Panc1 (cell line): ENCODE results near the gene NKG7.

Experiments
- CTCF ChIP-seq: fragments of 450-650 bp; IDR thresholded peaks from 2 replicates; pipeline ENCODE4 v1.5.1; 2017; ENCODE audit warnings: mild to moderate bottlenecking
- POLR2AphosphoS5 ChIP-seq: IDR thresholded peaks from 2 replicates; pipeline ENCODE4 v1.6.1; 2012; ENCODE audit warnings: mild to moderate bottlenecking, low read depth, low read length, moderate library complexity
- REST ChIP-seq, 2 experiments: IDR thresholded peaks; 2 replicates each; pipeline ENCODE4 v1.6.1; 2011 to 2012; ENCODE audit warnings: low read depth in 2 of 2, control low read depth in 1 of 2, low read length in 1 of 2, mild to moderate bottlenecking in 1 of 2, moderate library complexity in 1 of 2; ENCODE audit not compliant: insufficient read depth in 1 of 2
- SIN3A ChIP-seq: IDR thresholded peaks from 2 replicates; pipeline ENCODE4 v1.6.1; 2012; ENCODE audit warnings: low read depth, mild to moderate bottlenecking, low read length, moderate library complexity, borderline replicate concordance; ENCODE audit not compliant: insufficient read depth
- TCF7L2 ChIP-seq: IDR thresholded peaks from 2 replicates; pipeline ENCODE4 v1.6.1; 2011; ENCODE audit warnings: mild to moderate bottlenecking, low read depth, low read length, inconsistent platforms

DNA sequence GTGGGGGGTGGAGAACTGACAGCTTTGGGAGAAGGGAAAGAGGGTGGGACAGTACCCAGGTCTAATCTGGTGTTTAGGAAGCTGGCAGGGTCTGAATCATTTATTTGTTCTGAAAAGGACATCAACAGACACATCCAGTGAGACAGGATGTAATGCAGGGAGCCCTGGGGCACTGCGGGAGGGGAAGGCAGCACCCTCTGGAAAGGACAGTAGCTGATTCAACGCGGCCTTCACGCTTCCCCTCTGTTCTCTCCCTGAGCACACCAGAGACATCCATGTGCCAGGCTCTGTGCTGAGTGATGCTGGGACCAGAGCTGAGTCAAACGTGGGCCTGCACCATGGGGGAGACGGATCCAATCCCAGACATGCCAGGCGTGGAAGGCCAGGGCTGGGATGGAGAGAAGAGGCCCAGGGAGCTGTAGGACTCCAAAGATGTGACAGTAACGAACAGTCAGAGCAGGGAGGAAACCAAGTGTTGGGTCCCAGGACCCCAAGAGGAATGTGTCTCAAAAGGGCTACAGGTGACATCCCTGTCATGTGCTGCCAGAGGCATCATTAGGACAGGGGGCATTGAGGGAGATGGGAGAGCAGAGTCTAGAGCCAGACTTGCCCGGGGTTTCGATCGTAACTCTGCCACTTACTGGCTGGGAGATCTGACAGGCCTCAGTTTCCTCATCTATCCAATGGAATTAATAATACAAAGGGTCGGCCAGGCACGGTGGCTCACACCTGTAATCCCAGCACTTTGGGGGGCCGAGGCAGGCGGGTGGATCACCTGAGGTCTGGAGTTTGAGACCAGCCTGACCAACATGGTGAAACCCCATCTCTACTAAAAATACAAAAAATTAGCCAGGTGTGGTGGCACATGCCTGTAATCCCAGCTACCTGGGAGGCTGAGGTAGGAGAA, 8.0 kb downstream of the NKG7 start:
- no peak for TF ChIP-seq TCF7L2
- no peak for TF ChIP-seq REST (IDR thresholded peaks at IDR 0.05; ENCODE audit: insufficient read depth in 1 of 2, low read depth in 2 of 2, low read length in 1 of 2)
- no peak for TF ChIP-seq CTCF
- no peak for TF ChIP-seq POLR2AphosphoS5
- TF ChIP-seq SIN3A, result no peak
